ENCODE results near the gene LPGAT1.

Gene LPGAT1

DNA sequence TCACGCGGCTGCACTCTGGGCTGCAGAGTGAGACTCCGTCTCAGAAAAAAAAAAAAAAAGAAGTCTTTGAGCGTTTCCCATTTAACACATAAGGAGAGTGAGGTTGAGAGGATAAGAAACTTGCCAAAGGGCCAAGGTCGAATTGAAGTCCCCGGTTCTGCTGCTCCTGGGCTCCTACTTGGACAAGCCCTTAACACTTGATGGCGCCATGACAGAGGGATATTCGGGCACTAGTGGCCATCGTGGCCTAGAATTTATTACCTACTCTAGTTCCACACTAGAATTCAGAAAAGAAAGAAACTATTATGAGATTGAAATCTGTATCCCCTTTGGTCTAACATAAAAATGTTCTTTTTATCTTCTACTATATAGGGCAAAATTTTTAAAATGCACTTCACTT, 89.4 kb downstream of the LPGAT1 start:
- DNase-seq (ENCODE audit: low spot score) = no peak
- Histone ChIP-seq H3K27ac (no peak overlapping the region), H3K4me3 (no peak overlapping the region)
- TF ChIP-seq, protein P1, sequence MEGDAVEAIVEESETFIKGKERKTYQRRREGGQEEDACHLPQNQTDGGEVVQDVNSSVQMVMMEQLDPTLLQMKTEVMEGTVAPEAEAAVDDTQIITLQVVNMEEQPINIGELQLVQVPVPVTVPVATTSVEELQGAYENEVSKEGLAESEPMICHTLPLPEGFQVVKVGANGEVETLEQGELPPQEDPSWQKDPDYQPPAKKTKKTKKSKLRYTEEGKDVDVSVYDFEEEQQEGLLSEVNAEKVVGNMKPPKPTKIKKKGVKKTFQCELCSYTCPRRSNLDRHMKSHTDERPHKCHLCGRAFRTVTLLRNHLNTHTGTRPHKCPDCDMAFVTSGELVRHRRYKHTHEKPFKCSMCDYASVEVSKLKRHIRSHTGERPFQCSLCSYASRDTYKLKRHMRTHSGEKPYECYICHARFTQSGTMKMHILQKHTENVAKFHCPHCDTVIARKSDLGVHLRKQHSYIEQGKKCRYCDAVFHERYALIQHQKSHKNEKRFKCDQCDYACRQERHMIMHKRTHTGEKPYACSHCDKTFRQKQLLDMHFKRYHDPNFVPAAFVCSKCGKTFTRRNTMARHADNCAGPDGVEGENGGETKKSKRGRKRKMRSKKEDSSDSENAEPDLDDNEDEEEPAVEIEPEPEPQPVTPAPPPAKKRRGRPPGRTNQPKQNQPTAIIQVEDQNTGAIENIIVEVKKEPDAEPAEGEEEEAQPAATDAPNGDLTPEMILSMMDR (IDR thresholded peaks at IDR 0.05) = no peak

DNA sequence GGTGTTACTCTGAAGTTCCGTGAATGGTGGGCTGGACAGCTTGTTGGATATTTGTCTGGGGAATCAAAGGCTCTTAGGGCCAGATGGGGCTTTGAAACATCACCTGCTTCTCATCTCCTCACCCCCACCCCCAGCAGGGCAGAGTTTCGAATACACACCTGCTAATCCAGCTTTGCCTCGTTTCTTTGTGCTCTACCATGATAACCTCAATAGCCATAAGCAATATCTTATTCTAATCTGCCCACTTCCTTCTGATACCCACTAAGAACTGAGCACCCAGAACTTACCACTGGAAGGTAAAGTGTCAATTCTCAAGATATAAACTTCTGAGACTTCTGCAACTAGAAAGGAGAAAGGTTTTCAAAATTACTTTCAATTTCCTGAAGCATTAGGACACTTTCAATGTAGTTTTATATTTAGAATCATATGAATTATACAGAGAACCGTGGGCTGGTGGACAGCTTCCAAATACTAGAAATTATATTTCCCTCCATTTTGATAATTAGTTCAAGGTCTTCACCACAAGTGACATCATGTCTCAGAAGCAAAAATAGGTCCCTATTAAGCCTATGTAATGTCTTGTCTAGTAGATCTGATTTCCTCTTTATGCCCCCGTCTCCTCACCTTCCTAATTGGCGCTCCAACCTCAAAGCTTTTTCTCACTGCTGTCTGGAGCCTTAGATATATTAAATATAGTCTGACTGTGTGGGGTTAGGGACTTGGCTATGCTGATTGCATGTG, 90.7 kb downstream of the LPGAT1 start:
- DNase-seq (ENCODE audit: low spot score) = no peak

DNA sequence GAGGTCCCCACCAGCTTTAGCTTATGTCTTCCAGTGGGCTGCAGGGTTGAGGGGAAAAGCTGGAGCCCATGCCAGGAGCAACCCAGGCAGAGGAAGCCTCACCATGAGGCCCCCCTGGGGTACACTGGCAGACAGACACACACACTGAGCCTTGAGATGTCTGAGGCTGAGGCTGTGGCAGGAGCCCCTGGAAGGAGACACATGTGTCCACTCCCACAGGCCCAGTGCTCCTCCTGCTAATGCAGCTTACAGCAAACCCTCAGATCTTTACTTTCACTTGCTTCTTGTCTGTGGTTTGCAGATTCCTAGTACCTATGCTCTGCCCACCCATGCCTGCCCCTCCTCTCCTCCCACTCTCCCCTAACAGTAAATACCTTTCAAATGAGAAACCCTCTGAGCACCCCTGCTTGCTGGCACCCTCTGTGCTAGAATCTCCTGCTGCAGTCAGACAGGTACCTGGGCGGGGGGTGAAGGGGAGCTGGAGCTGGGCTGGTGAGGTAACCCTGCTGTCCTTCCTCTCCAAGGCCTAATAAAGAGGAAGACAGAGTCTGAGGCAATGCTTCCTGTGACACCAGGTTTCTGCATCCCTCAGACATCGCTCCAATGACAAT, 91.8 kb downstream of the LPGAT1 start:
- no peak for DNase-seq (ENCODE audit: low spot score)
- TF ChIP-seq, protein P1 (IDR thresholded peaks at IDR 0.05) = no peak

More for the DNA sequence above, 90.7 kb downstream of the LPGAT1 start:
- TF ChIP-seq, protein P1 (IDR thresholded peaks at IDR 0.05) = no peak
- Histone ChIP-seq H3K27ac (no peak overlapping the region), H3K4me3 (no peak overlapping the region)

DNA sequence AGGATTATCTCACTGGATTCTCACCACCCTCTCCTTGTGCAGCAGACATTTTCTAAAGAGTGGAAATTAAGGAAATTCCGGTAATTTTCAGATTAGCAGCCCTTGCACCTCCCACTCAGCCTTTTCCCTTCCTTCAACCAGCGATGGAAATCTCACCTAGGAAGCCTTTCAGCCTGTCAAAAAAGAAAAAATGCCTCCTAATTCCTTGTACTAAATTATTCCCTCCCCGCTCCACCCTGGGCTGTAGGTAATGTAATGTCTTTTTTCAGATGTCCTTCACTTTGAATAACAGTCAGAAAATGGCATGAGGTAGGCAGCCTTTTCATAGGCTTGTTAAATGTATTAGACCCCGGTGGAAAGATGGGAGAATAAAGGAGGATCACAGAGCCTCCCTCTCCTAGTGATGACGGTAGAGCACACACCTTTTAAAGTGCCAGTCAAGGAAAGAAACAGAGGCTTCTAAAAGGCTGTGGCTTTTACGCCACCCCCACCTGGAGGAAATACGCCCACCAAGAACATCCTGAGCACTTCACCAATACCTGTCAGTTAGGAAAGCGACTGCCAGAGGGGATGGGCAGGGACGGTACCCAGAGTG, 92.4 kb downstream of the LPGAT1 start:
- no peak overlapping the region for H3K4me3 ChIP-seq
- TF ChIP-seq, protein P1 (IDR thresholded peaks at IDR 0.05) = no peak
- no peak overlapping the region for H3K27ac ChIP-seq
- DNase-seq (ENCODE audit: low spot score) = no peak

More for the DNA sequence above, 91.8 kb downstream of the LPGAT1 start:
- H3K27ac ChIP-seq = no peak overlapping the region
- H3K4me3 ChIP-seq = no peak overlapping the region

DNA sequence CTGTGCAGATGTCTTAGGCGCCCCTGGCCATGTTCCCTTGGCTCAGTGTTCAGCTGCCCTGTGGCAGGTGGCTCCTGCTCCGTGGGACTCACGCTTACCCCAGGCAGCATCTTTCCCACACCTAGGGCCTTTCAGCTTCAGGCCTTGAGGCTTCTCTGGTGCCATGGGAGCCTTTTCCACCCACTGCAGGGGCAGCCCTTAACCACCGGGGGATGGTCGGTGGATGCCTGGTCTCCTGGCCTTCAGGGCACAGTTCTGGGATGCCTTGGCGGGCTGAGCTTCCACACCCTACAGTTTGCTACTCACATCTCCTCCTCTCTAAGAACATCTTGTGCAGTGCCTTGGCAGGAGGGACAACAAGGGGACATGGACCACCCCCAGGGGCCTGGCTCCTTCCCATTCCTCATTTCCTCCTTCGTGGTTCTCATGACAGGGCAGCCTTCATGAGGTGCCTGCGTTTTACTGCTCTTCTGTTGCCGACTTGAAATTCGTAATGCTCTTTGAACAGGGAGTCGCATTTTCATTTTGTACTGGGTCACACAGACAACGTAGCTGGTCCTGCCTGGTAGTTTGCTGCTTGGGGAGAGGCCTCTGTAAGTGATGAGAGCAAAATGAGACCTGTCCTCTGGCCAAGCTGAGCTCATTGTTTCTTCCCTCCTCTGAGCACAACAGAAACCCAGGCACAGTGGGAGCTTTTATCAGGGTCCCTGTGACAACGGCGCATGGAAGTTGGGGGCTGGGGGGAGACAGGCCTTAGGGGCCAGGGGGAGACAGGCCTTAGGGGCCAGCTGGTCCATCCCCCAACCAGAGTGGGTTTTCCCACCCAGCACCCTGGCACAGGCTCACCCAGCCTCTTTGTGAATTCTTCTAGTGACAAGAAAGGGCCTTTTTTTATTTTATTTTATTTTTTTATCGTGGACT, 93.2 kb downstream of the LPGAT1 start:
- Histone ChIP-seq H3K4me3 (no peak overlapping the region), H3K27ac (no peak overlapping the region)
- TF ChIP-seq, protein P1 (IDR thresholded peaks at IDR 0.05) = no peak
- DNase-seq (ENCODE audit: low spot score) = no peak

DNA sequence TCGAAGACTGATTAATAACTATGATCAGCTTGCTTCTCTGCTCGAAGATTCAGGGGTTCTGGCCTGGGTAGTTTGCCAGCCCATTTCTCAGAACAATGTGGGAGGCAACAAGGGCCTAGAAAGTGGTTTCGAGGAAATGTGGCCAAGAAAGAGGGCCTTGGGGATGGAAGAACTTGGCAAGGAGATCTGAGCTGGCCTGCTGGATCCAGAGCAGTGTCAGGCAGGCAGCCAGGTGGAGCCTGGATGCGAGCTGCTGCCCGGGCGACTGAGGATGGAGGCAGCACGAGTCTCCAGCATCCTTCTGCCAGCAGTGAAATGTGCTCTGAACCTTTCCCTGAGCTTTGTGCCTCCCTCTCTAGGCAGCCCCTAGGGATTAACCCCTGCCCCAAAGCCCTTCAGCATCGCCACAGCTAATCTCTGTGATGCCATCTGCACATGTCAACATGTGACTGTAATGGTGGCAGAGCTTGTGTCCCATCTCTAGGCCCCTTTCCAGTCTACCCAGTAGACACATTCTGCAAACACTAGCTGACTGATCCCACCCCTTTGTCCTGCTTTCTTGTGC, 94.1 kb downstream of the LPGAT1 start:
- no peak for DNase-seq (ENCODE audit: low spot score)
- no peak overlapping the region for H3K4me3 ChIP-seq
- no peak overlapping the region for H3K27ac ChIP-seq
- TF ChIP-seq, protein P1 (IDR thresholded peaks at IDR 0.05) = no peak
